Measurements from ENCODE around the gene CBX5. TPM values are rescaled to one million over a fixed set of nuclear protein-coding genes. Genes with fewer than 3 reads are reported as not detected.

CBX5 gene
- total and polyA plus RNA-seq, 9 of the 15 experiments (the other 6 are each of a cell fraction or from before 2014, with no cell fraction given) = 32.6 to 102 (median 59.2) TPM

- peak; percentile 96 for TF ChIP-seq NFIC (IDR thresholded peaks at IDR 0.05)
- 0 out of 2 replicates have a peak, but pooled peaks have one; percentile 47 for TF ChIP-seq TCFL5 (CRISPR knock-in tag; conservative IDR thresholded peaks at IDR 0.05)
- TF ChIP-seq FOXM1 (IDR thresholded peaks at IDR 0.05; ENCODE audit: low read depth) = peak; percentile 92
- TF ChIP-seq FOXM1 (CRISPR knock-in tag; IDR thresholded peaks at IDR 0.05; ENCODE audit: low read depth) = no peak
- no peak; the same call in 1 of the 2 replicates for TF ChIP-seq HMGXB4 (CRISPR knock-in tag; IDR thresholded peaks at IDR 0.05)
- no peak for TF ChIP-seq IRF2 (CRISPR knock-in tag; IDR thresholded peaks at IDR 0.05)
- TF ChIP-seq HDAC8 (tag; IDR thresholded peaks at IDR 0.05) = no peak
- TF ChIP-seq NUFIP1 (IDR thresholded peaks at IDR 0.05; ENCODE audit: partially characterized antibody) = no peak
- no peak for TF ChIP-seq RERE (CRISPR knock-in tag; IDR thresholded peaks at IDR 0.05; ENCODE audit: borderline replicate concordance)
- TF ChIP-seq ZNF143 (CRISPR knock-in tag; IDR thresholded peaks at IDR 0.05) = no peak
- peak; percentile 68; the same call in 1 of the 2 replicates for TF ChIP-seq MEF2A (IDR thresholded peaks at IDR 0.05; ENCODE audit: control insufficient read depth, low read depth, low read length)
- TF ChIP-seq ZBTB8A (IDR thresholded peaks at IDR 0.05; ENCODE audit: partially characterized antibody) = no peak
- no peak for TF ChIP-seq NFATC3 (IDR thresholded peaks at IDR 0.05)
- peak; percentile 98 for TF ChIP-seq SMARCA4 (IDR thresholded peaks at IDR 0.05)
- TF ChIP-seq SLC30A9 (CRISPR knock-in tag; IDR thresholded peaks at IDR 0.05) = no peak
- TF ChIP-seq NR2C1 (IDR thresholded peaks at IDR 0.05) = no peak
- peak; percentile 80 for TF ChIP-seq NR2C1 (tag; IDR thresholded peaks at IDR 0.05)
- 0 out of 2 replicates have a peak, but pooled peaks have one; percentile 68 for TF ChIP-seq ZNF830 (CRISPR knock-in tag; IDR thresholded peaks at IDR 0.05)
- 0 out of 2 replicates have a peak, but pooled peaks have one; percentile 33 for TF ChIP-seq ZBTB43 (CRISPR knock-in tag; IDR thresholded peaks at IDR 0.05)
- peak; percentile 93 for TF ChIP-seq HLTF (IDR thresholded peaks at IDR 0.05)
- peak; percentile 70; the same call in 1 of the 2 replicates for TF ChIP-seq MXI1 (IDR thresholded peaks at IDR 0.05; ENCODE audit: low read depth, low read length)
- peak; percentile 98 for TF ChIP-seq POLR2AphosphoS5 (IDR thresholded peaks at IDR 0.05; ENCODE audit: control insufficient read depth, insufficient read depth, low read depth, low read length)
Measured at GRCh38 chr12:54304187-54304810, 24.4 kb upstream of the CBX5 start (continued).
